RWPE1 (cell line): ENCODE results near the gene PHLDA2.

Experiments used
- CTCF ChIA-PET: fragments of 350-600 bp; sonication (Branson Sonifier 250); formaldehyde crosslinking; extraction: SDS; loops from one replicate; lab custom pipeline; 2021; lab: Yijun Ruan, JAX
- POLR2A ChIA-PET: fragments of 400-600 bp; formaldehyde crosslinking; extraction: SDS; loops from one replicate; lab custom pipeline; 2020; ENCODE audit warnings: antibody characterized with exemption; ENCODE audit not compliant: low non-redundant PET; lab: Yijun Ruan, JAX
- DNase-seq: peaks from one replicate; pipeline ENCODE4 v3.0.0; 2012; ENCODE audit warnings: low spot score
- H3K27ac ChIP-seq: fragments of 450-650 bp; 2 replicates; pipeline ENCODE4 v1.5.1; 2017
- TF ChIP-seq, protein P1 (sequence below): fragments of 450-650 bp; conservative IDR thresholded peaks from 2 replicates; pipeline ENCODE4 v1.5.1; 2017; ENCODE audit warnings: low read depth, mild to moderate bottlenecking

Gene PHLDA2

DNA sequence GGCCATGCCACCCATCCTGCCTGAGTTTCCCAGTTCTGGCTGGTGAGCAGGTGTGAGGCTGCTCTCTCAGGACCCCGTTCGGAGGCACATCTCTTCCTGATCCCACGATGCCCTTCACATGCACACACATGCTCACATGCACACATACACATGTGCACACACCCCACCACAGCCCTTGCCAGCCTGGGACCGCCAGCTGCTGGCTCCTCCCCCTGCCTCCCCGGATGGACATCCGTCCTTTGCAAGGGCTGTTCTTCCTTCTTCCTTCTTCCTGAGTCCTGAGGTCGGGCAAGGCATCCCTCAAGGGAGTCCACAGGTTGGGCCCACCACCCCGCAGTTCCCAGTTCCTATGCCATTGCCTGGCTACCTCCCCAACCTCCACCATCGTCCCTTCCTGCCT is 33.2 kb downstream of the PHLDA2 start:
- no peak for DNase-seq
- TF ChIP-seq, protein P1, sequence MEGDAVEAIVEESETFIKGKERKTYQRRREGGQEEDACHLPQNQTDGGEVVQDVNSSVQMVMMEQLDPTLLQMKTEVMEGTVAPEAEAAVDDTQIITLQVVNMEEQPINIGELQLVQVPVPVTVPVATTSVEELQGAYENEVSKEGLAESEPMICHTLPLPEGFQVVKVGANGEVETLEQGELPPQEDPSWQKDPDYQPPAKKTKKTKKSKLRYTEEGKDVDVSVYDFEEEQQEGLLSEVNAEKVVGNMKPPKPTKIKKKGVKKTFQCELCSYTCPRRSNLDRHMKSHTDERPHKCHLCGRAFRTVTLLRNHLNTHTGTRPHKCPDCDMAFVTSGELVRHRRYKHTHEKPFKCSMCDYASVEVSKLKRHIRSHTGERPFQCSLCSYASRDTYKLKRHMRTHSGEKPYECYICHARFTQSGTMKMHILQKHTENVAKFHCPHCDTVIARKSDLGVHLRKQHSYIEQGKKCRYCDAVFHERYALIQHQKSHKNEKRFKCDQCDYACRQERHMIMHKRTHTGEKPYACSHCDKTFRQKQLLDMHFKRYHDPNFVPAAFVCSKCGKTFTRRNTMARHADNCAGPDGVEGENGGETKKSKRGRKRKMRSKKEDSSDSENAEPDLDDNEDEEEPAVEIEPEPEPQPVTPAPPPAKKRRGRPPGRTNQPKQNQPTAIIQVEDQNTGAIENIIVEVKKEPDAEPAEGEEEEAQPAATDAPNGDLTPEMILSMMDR, result no peak
- H3K27ac ChIP-seq, result peak overlapping the region; percentile 94
- CTCF ChIA-PET, result interaction anchor here (0.6 to 12.4 kb wide), 2 partner anchors 363 to 369 kb away, joined by 4 to 324 read pairs; no protein-coding TSS in a partner anchor
- POLR2A ChIA-PET, result no interaction called here

DNA sequence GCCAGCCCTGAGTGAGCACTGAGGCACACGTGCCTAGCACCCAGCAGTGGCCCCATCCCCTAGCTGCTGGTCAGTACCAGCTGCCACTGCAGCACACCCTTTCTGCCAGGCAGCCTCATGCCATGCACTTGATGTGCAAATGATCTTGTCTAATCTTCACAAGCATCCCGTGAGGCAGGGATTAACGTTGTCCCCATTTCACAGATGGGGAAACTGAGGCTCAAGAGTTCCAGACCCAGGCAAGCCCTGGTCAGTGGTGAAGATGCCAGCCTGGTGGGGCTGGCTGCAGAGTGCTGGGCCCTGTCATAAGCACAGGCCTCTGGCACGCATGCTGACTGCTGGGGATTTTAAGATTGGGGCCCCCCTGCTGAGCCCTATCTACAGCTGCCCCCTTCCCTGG is 35.3 kb downstream of the PHLDA2 start:
- ChIA-PET POLR2A (no interaction called here), CTCF (interaction anchor here (0.5 to 12.4 kb wide), 4 partner anchors 36 to 474 kb away, joined by 5 to 324 read pairs (median 14); partner anchors contain the start of gene PHLDA2)
- DNase-seq, result no peak
- H3K27ac ChIP-seq, result peak overlapping the region; percentile 94
- TF ChIP-seq, protein P1, result no peak

DNA sequence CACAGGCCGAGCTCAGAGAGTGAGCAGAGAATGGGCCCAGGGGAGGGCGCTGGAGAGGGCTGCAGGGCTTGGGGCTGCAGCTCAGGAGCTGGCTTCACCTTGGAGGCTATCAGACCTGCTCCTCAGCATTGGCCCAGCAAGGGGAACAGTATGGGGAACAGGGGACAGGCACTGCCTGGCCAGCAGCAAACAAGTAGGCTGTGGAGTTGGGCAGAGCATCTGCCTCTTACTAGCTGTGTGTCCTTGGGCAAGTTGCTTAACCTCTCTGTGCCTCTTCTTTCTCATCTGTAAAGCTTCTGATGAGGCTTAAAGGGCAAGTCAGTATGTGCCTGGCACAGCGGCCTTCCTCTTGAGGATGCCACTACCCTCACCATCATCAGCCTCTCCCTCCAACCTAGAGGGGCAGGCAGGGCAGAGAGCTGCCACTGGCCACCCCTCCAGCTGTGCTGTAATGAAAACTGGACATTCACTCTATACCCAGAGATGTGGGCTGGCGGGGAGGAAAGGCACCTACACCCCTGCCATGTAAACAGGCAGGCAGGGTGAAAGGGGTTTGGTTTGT is 36.2 kb downstream of the PHLDA2 start:
- ChIA-PET POLR2A (interaction anchor here (0.6 to 2.9 kb wide), 4 partner anchors 9 to 122 kb away, joined by 3 to 18 read pairs (median 4); partner anchors contain the start of gene PHLDA2), CTCF (interaction anchor here (0.6 to 12.4 kb wide), 12 partner anchors 8 to 474 kb away, joined by 3 to 324 read pairs (median 4); partner anchors contain the start of gene PHLDA2)
- TF ChIP-seq, protein P1, result no peak
- peak overlapping the region; percentile 94 for H3K27ac ChIP-seq
- no peak for DNase-seq

GRCh38 chr11:2892215-2892966 is 36.8 kb downstream of the PHLDA2 start:
- ChIA-PET CTCF (interaction anchor here (0.6 to 12.4 kb wide), 20 partner anchors 9 to 898 kb away, joined by 3 to 324 read pairs (median 4); partner anchors contain the start of gene PHLDA2), POLR2A (interaction anchor here (0.6 to 2.9 kb wide), 5 partner anchors 10 to 122 kb away, joined by 3 to 18 read pairs (median 3); partner anchors contain the start of gene PHLDA2)
- peak overlapping the region; percentile 94 for H3K27ac ChIP-seq
- TF ChIP-seq, protein P1, result peak; percentile 87
- no peak for DNase-seq

- no peak for DNase-seq
- ChIA-PET POLR2A (interaction anchor here (0.5 to 2.9 kb wide), 3 partner anchors 38 to 43 kb away, joined by 3 to 18 read pairs (median 3); partner anchors contain the start of gene PHLDA2), CTCF (interaction anchor here (0.6 to 12.4 kb wide), 19 partner anchors 10 to 899 kb away, joined by 3 to 324 read pairs (median 4); partner anchors contain the start of gene PHLDA2)
- peak overlapping the region; percentile 94 for H3K27ac ChIP-seq
- TF ChIP-seq, protein P1, result no peak
Measured at GRCh38 chr11:2891326-2892214, 37.6 kb downstream of the PHLDA2 start.
